Effector memory CD8-positive, alpha-beta T cell (primary cell): ENCODE data around the gene FKBP1B.
"Not testable (repeated sequence)": the region's sequence is repeated elsewhere in the genome, so short reads cannot be mapped to it uniquely, and the experiment has no call there.

Source experiments
- ATAC-seq: fragments of 150-1000 bp; cut with Tn5 transposase; replicated peaks from 2 replicates; pipeline ENCODE4 v1.10.0; 2021; ENCODE audit warnings: mild to moderate bottlenecking, moderate library complexity
- DNase-seq, 3 experiments: peaks; one replicate each; pipeline ENCODE4 v3.0.0; 2021
- H3K27ac Mint-ChIP-seq, 2 donors: one replicate each; pipeline ENCODE4 v1.8.0; 2022; ENCODE audit warnings: mild to moderate bottlenecking in 2 of 2, mixed read lengths in 2 of 2, moderate library complexity in 2 of 2
- H3K27me3 Mint-ChIP-seq, 2 donors: one replicate each; pipeline ENCODE4 v1.8.0; 2022; ENCODE audit warnings: mixed read lengths in 2 of 2
- H3K36me3 Mint-ChIP-seq: one replicate; pipeline ENCODE4 v1.8.0; 2022; ENCODE audit warnings: mild to moderate bottlenecking, moderate library complexity, mixed read lengths; ENCODE audit not compliant: insufficient read depth
- H3K4me1 Mint-ChIP-seq, 2 donors: one replicate each; pipeline ENCODE4 v1.8.0; 2022; ENCODE audit warnings: low read depth in 2 of 2, mixed read lengths in 2 of 2
- H3K4me3 Mint-ChIP-seq, 2 donors: one replicate each; pipeline ENCODE4 v1.8.0; 2022; ENCODE audit warnings: mild to moderate bottlenecking in 2 of 2, mixed read lengths in 2 of 2, moderate library complexity in 2 of 2
- H3K9me3 Mint-ChIP-seq, 2 donors: one replicate each; pipeline ENCODE4 v1.8.0; 2022; ENCODE audit warnings: mixed read lengths in 2 of 2

The FKBP1B gene

DNA sequence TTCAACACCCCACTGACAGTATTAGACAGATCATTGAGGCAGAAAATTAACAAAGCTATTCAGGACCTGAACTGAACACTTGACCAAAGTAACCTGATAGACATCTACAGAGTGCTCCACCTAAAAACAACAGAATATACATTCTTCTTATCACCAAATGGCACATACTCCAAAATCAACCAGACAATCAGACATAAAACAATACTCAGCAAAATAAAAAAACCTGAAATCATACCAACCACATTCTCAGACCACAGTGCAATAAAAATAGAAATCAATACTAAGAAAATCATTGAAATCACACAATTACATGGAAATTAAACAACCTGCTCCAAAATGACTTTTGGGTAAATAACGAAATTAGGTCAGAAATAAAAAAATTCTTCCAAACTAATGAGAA is 57.8 kb downstream of the FKBP1B start:
- H3K4me1 Mint-ChIP-seq = no peaks in the 10 kb centered on the region
- H3K27ac Mint-ChIP-seq = no peak overlapping the region
- DNase-seq (no peak), ATAC-seq (no peak)
- peaks cover 4 to 11% of the 10 kb centered on the region in 2 donors for H3K9me3 Mint-ChIP-seq
- no peaks in the 10 kb centered on the region for H3K36me3 Mint-ChIP-seq
- no peak overlapping the region for H3K4me3 Mint-ChIP-seq
- no peaks in the 10 kb centered on the region for H3K27me3 Mint-ChIP-seq

DNA sequence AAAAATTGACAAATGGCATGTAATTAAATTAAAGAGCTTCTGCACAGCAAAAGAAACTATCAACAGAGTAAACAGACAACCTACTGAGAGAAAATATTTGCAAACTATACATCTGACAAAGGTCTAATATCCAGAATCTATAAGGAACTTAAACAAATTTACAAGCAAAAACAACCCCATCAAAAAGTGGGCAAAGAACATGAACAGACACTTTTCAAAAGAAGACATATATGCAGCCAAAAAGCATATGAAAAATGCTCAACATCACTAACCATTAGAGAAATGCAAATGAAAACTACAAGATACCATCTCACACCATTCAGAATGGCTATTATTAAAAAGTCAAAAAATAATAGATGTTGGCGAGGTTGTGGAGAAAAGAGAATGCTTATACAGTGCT is 59.9 kb downstream of the FKBP1B start:
- not testable (repeated sequence) for H3K36me3 Mint-ChIP-seq, H3K4me1 Mint-ChIP-seq, H3K4me3 Mint-ChIP-seq, H3K27me3 Mint-ChIP-seq, ATAC-seq, DNase-seq
- peaks cover 4 to 11% of the 10 kb centered on the region in 2 donors for H3K9me3 Mint-ChIP-seq
- H3K27ac Mint-ChIP-seq = peak overlapping the region in 1 of 2 donors; percentile 5

DNA sequence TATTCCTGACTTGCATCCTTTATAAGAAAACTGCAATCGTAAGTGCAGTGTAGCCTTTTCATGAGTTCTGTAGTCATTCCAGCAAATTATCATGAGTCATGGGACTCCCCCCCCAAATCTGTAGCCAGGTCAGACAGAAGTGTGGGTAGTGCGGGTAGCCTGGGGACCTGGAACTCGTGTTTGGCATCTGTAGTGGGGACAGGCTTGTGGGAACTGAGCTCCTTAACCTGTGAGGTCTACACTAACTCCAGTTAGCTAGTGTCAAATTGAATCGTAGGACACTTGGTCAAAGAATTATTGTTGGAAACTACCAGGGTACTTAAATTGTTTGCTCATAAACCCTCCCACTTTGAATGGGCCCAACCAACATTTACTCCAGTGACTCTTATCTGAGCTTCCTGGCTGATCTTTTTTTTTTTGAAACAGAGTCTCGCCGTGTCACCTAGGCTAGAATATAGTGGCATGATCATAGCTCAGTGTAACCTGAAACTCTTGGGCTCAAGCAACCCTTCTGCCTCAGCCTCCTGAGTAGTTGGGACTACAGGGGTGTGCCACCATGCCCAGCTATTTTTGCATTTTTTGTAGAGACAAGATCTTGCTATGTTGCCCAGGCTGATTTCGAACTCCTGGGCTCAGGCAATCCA is 61.2 kb downstream of the FKBP1B start:
- no peaks in the 10 kb centered on the region for H3K27me3 Mint-ChIP-seq
- ATAC-seq = no peak

DNA sequence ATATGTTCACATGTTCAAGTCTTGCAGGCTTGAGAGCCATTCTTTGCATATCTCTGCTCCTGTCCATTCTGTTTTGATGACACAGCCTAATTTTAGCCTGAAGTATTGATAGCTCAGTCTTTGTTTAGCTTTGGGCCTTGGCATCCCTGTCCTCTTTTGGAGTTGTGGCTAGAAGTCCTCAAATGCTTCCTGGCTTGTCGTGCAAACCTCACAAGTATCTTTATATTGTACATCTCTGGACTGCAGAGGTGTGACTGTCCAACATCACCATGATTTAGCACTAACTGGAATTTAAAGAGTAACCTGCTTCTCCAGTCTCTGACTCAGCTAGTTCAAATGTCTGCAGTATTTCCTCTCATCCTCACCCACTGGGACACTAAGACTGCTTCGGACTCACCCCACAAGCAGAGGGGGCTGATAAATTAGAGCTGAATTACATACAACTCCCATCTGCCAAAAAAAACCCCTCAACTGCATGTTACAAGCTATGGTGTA is 61.9 kb downstream of the FKBP1B start:
- Mint-ChIP-seq H3K27me3 (no peaks in the 10 kb centered on the region), H3K9me3 (peaks cover 4 to 11% of the 10 kb centered on the region in 2 donors), H3K4me3 (no peak overlapping the region), H3K4me1 (no peaks in the 10 kb centered on the region), H3K36me3 (peaks cover 3% of the 10 kb centered on the region), H3K27ac (no peak overlapping the region)
- no peak for ATAC-seq
- no peak for DNase-seq

More for the DNA sequence above, 61.2 kb downstream of the FKBP1B start:
- Mint-ChIP-seq H3K27ac (no peak overlapping the region), H3K4me1 (no peaks in the 10 kb centered on the region), H3K36me3 (peaks cover 3% of the 10 kb centered on the region), H3K4me3 (no peak overlapping the region), H3K9me3 (peaks cover 4 to 11% of the 10 kb centered on the region in 2 donors)
- no peak for DNase-seq
